PFSK-1 (cell line): ENCODE results near the gene RPL10.
A peak's percentile ranks its signal among the peaks of the same experiment; 100 is the strongest.

Source experiments
- FOXP2 ChIP-seq: optimal IDR thresholded peaks from 2 replicates; pipeline ENCODE3; 2011; ENCODE audit warnings: borderline replicate concordance, control low read depth, inconsistent platforms; ENCODE audit not compliant: insufficient read depth; ENCODE audit errors: extremely low read length, extremely low read depth
- POLR2AphosphoS5 ChIP-seq: IDR thresholded peaks from 2 replicates; pipeline ENCODE4 v1.6.1; 2012; ENCODE audit warnings: low read depth, mild to moderate bottlenecking, control low read depth, low read length, moderate library complexity
- REST ChIP-seq, 2 experiments: IDR thresholded peaks; 2 replicates each; pipeline versions ENCODE4 v1.6.1 to v1.8.0; 2011 to 2012; ENCODE audit warnings: low read depth in 2 of 2, low read length in 2 of 2, control low read depth in 1 of 2, inconsistent platforms in 1 of 2, mild to moderate bottlenecking in 1 of 2, moderate library complexity in 1 of 2; ENCODE audit not compliant: insufficient read depth in 1 of 2
- SIN3A ChIP-seq: IDR thresholded peaks from 2 replicates; pipeline ENCODE4 v1.6.1; 2012; ENCODE audit warnings: mild to moderate bottlenecking, low read length, moderate library complexity, borderline replicate concordance; ENCODE audit not compliant: insufficient read depth
- TAF1 ChIP-seq: IDR thresholded peaks from 2 replicates; pipeline ENCODE4 v1.6.1; 2012; ENCODE audit warnings: low read length, control low read depth, borderline replicate concordance; ENCODE audit not compliant: insufficient read depth

The RPL10 gene

GRCh38 chrX:154374313-154375155, 23.6 kb upstream of the RPL10 start, which contains the start of gene FLNA:
Gene FLNA, minus strand, starts transcription at chrX:154374634. Its CDS starts 3,389 bp downstream, at chrX:154371245.
- TF ChIP-seq POLR2AphosphoS5 = no peak
- no peak for TF ChIP-seq REST (IDR thresholded peaks at IDR 0.05; ENCODE audit: insufficient read depth in 1 of 2, low read depth in 2 of 2, low read length in 2 of 2)
- TF ChIP-seq SIN3A = no peak
- TF ChIP-seq TAF1 = no peak
- no peak for TF ChIP-seq FOXP2

- no peak for TF ChIP-seq SIN3A
- no peak for TF ChIP-seq REST (IDR thresholded peaks at IDR 0.05; ENCODE audit: insufficient read depth in 1 of 2, low read depth in 2 of 2, low read length in 2 of 2)
- no peak for TF ChIP-seq TAF1
- no peak for TF ChIP-seq POLR2AphosphoS5
- no peak for TF ChIP-seq FOXP2
Observed at GRCh38 chrX:154375156-154375504, 23.0 kb upstream of the RPL10 start.

DNA sequence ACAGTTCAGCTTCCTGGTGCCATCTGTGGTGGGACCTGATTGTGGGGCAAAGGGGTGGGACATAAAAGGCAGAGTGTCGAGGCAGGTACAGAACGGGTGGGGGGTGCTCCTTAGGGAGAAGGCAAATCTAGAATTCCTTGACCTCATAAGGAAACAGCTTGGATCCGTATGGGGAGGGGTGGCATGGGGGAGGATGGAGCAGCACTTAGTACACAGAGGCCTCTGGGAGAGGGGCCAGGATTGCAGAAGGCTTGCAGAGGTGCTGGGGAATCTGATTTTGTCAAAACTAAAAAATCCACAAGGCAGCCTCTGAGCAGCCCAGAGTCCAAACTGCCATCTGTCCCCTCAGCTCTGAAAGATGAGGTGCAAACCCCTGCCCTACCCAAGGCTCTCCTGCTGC, 21.4 kb upstream of the RPL10 start:
- TF ChIP-seq REST (IDR thresholded peaks at IDR 0.05; ENCODE audit: insufficient read depth in 1 of 2, low read depth in 2 of 2, low read length in 2 of 2) (no peak), SIN3A (no peak), FOXP2 (no peak), TAF1 (no peak), POLR2AphosphoS5 (no peak)

GRCh38 chrX:154378059-154378798, 19.9 kb upstream of the RPL10 start:
- peak; percentile 54; the same call in 1 of the 2 replicates for TF ChIP-seq POLR2AphosphoS5
- TF ChIP-seq SIN3A = no peak

DNA sequence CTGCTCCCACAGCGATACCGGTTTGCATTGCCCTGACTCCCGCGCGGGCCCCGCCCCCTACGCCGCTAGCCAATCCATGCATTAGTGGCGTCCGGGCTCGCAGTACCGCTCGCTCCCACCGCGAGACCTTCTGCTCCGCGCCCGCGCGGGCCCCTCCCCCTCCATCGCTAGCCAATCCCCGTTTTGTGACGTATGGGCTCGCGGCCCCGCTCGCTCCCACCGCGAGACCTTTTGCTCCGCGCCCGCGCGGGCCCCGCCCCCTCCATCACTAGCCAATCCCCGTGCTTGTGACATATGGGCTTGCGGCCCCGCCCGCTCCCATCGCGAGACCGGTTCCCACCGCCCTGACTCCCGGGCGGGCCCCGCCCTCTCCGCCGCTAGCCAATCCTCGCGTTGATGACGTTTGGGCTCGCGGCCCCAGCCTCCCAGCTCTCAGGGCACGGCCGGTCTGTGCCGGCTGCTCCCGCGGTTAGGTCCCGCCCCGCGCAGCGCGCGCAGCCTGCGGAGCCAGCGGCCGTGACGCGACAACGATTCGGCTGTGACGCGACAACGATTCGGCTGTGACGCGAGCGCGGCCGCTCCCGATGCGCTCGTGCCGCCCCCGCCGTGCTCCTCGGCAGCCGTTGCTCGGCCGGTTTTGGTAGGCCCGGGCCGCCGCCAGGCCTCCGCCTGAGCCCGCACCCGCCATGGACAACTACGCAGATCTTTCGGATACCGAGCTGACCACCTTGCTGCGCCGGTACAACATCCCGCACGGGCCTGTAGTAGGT, 19.2 kb upstream of the RPL10 start, which contains the start of gene EMD:
TSS of gene EMD (plus strand) at position 497 of the 770 bp plus-strand sequence. CDS start at position 687, 190 bp downstream.
- TF ChIP-seq SIN3A = no peak
- peak; percentile 67; the same call in 1 of the 2 replicates for TF ChIP-seq POLR2AphosphoS5
- 0 out of 4 replicates have a peak, but pooled peaks of 1 of the 2 experiments have one; percentile 6 for TF ChIP-seq REST (IDR thresholded peaks at IDR 0.05; ENCODE audit: insufficient read depth in 1 of 2, low read depth in 2 of 2, low read length in 2 of 2)
